K562 (cell line): ENCODE data around the gene PREX1. TPM values are rescaled to one million over a fixed set of nuclear protein-coding genes. Genes with fewer than 3 reads are reported as not detected.

Experiments used
- ATAC-seq: fragments of 200-7000 bp; cut with Tn5 transposase; 3 replicates; pipeline ENCODE4 v1.9.1; 2020; ENCODE audit warnings: moderate library complexity
- BruUV-seq: library from RNA; stranded (reverse); fragments of 400-500 nt; replicated peaks from 2 replicates; lab custom pipeline; 2021; lab: Mats Ljungman, UMichigan
- CTCF ChIA-PET: fragments of 300-600 bp; formaldehyde crosslinking; extraction: SDS; loops from one replicate; lab custom pipeline; 2021; ENCODE audit warnings: low intra/inter-chr PET ratio; lab: Yijun Ruan, JAX
- POLR2A ChIA-PET: fragments of 300-600, 350-650 bp; sonication (Branson Sonifier 250); formaldehyde crosslinking; extraction: SDS; loops from one replicate; lab custom pipeline; 2021; ENCODE audit warnings: antibody characterized with exemption, inconsistent platforms; lab: Yijun Ruan, JAX
- DNase-seq, 4 experiments: peaks; one replicate each; pipeline versions ENCODE4 v3.0.0 to v3.0.0-alpha.2; 2011 to 2018; ENCODE audit warnings: low spot score in 3 of 4, mixed read lengths in 3 of 4; ENCODE audit errors: extremely low read depth in 1 of 4
- FAIRE-seq: peaks from 2 replicates; lab custom pipeline; 2011; peaks lifted over from hg19 to GRCh38; lab: Jason Lieb, UNC
- H2AFZ ChIP-seq: 2 replicates; pipeline ENCODE4 v1.6.0; 2011; ENCODE audit warnings: low read depth, low read length, control low read depth, inconsistent platforms
- H3K27ac ChIP-seq: fragments of 200-600 bp; 3 replicates; pipeline ENCODE4 v1.8.0; 2011; ENCODE audit warnings: low read depth, mild to moderate bottlenecking, control low read depth, inconsistent platforms, low read length, moderate library complexity, mixed read lengths; ENCODE audit errors: extremely low read depth
- H3K27me3 ChIP-seq, 2 experiments: fragments of 300-600 bp in 1 of 2; 2 replicates in 1 of 2; 3 replicates in 1 of 2; pipeline versions ENCODE4 v1.6.0 to v1.8.0; 2011; ENCODE audit warnings: inconsistent platforms in 2 of 2, low read length in 2 of 2, mild to moderate bottlenecking in 1 of 2, mixed read lengths in 1 of 2, moderate library complexity in 1 of 2; ENCODE audit not compliant: control insufficient read depth in 2 of 2, insufficient read depth in 2 of 2
- H3K36me3 ChIP-seq: fragments of 300-600 bp; 3 replicates; pipeline ENCODE4 v1.8.0; 2011; ENCODE audit warnings: mild to moderate bottlenecking, low read length, inconsistent platforms; ENCODE audit not compliant: control insufficient read depth, insufficient read depth
- H3K4me1 ChIP-seq, 2 experiments: fragments of 200-600 bp in 1 of 2; replicated peaks in 1 of 2; 2 replicates in 1 of 2; 3 replicates in 1 of 2; pipeline versions ENCODE4 v1.5.1 to v1.8.0; 2011; ENCODE audit warnings: inconsistent platforms in 2 of 2, low read length in 2 of 2, mild to moderate bottlenecking in 1 of 2, mixed read lengths in 1 of 2, moderate library complexity in 1 of 2; ENCODE audit not compliant: control insufficient read depth in 2 of 2, insufficient read depth in 2 of 2
- H3K4me2 ChIP-seq: 2 replicates; pipeline ENCODE4 v1.6.1; 2011; ENCODE audit warnings: low read length, control low read depth, inconsistent platforms, mixed read lengths; ENCODE audit not compliant: insufficient read depth
- H3K4me3 ChIP-seq: fragments of 200-600 bp; sonication (generic), shearing (Covaris generic); 2 replicates; pipeline ENCODE4 v1.5.1; 2016; ENCODE audit warnings: control low read depth, inconsistent platforms
- H3K79me2 ChIP-seq: fragments of 200-600 bp; 3 replicates; pipeline ENCODE4 v1.8.0; 2011; ENCODE audit warnings: low read length, inconsistent platforms; ENCODE audit not compliant: control insufficient read depth, insufficient read depth
- H3K9ac ChIP-seq, 2 experiments: 2 replicates each; pipeline versions ENCODE4 v1.6.0 to v1.6.1; 2011; ENCODE audit warnings: low read depth in 2 of 2, low read length in 2 of 2, control low read depth in 1 of 2, inconsistent platforms in 1 of 2, mild to moderate bottlenecking in 1 of 2, mixed read lengths in 1 of 2; ENCODE audit not compliant: insufficient read depth in 1 of 2
- H3K9me1 ChIP-seq: one replicate; pipeline ENCODE4 v1.6.0; 2011; ENCODE audit warnings: inconsistent platforms, mild to moderate bottlenecking, low read length, moderate library complexity; ENCODE audit not compliant: control insufficient read depth, insufficient read depth
- H3K9me3 ChIP-seq: replicated peaks from 2 replicates; pipeline ENCODE4 v1.5.1; 2011; ENCODE audit warnings: low read depth, low read length, inconsistent platforms; ENCODE audit not compliant: control insufficient read depth, insufficient read depth
- H4K20me1 ChIP-seq: replicated peaks from 2 replicates; pipeline ENCODE4 v1.6.1; 2011; ENCODE audit warnings: low read length, inconsistent platforms, mixed read lengths; ENCODE audit not compliant: control insufficient read depth, insufficient read depth
- CBX3 ChIP-seq, 2 experiments: IDR thresholded peaks; 1 replicate in 1 of 2; 2 replicates in 1 of 2; pipeline ENCODE4 v1.6.1; 2012; ENCODE audit warnings: inconsistent platforms in 2 of 2, low read length in 2 of 2, borderline replicate concordance in 1 of 2, control low read depth in 1 of 2
- CCNT2 ChIP-seq: IDR thresholded peaks from 2 replicates; pipeline ENCODE4 v1.6.1; 2011; ENCODE audit warnings: borderline replicate concordance, low read depth, mild to moderate bottlenecking, moderate library complexity, mixed read lengths, low read length; ENCODE audit not compliant: insufficient read length; ENCODE audit errors: extremely low read depth
- HIVEP1 ChIP-seq: fragments of 250-450 bp; sonication (Bioruptor Pico); IDR thresholded peaks from 2 replicates; pipeline ENCODE4 v1.4.0; 2020; ENCODE audit warnings: mild to moderate bottlenecking
- ZNF695 ChIP-seq: fragments of 450-650 bp; formaldehyde crosslinking; IDR thresholded peaks from 2 replicates; pipeline ENCODE4 v1.4.0; 2020; ENCODE audit warnings: mild to moderate bottlenecking, moderate library complexity
- WGBS: fragments of 100-300 bp; shearing (Covaris generic); methylation state at CpG from one replicate; pipeline ENCODE4 v1.1.6; 2016; ENCODE audit warnings: low coverage, mixed read lengths; ENCODE audit not compliant: insufficient coverage; ENCODE audit errors: missing lambda C conversion rate; 5-methylcytosine and 5-hydroxymethylcytosine counted together
- in situ Hi-C: fragments of 300-500 bp; cut with MboI; formaldehyde crosslinking; loops from 4 replicates; pipeline ENCODE4 v1.15.0; 2018; ENCODE audit warnings: inconsistent platforms, mixed read lengths
- intact Hi-C: fragments of 100-400 bp; cut with micrococcal nuclease; formaldehyde crosslinking; loops from 2 replicates; pipeline ENCODE4 v1.14.2; 2022
- polyA plus RNA-seq, 8 experiments: library from polyadenylated mRNA; depleted of rRNA in 4 of 8; stranded (reverse) in 5 of 8; unstranded in 3 of 8; fragments of >200 nt; fragmentation: Nextera tagmentation in 2 of 8; fragmentation: Illumina TruSeq in 1 of 8; extraction: Ambion mirVana in 2 of 8; extraction: Trizol in 1 of 8; gene quantifications; 2 replicates each; pipeline versions ENCODE4 v1.2.1 to v1.2.3, GENCODE V29; 2011 to 2014; ENCODE audit warnings: inconsistent platforms in 1 of 8, missing spikeins in 1 of 8
- total RNA-seq, 7 experiments: library from RNA; depleted of rRNA in 6 of 7; stranded (reverse); fragments of >200 nt in 6 of 7; fragmentation: Illumina TruSeq in 2 of 7; extraction: Trizol in 2 of 7; gene quantifications; 2 replicates each; pipeline versions ENCODE4 v1.2.1 to v1.2.3, GENCODE V29; 2011 to 2021; ENCODE audit warnings: low replicate concordance in 1 of 7
- TF ChIP-seq, protein P1 (sequence below): fragments of 200-800 bp; sonication (Bioruptor generic); IDR thresholded peaks from 2 replicates; pipeline ENCODE4 v1.6.1; 2016; ENCODE audit warnings: missing genetic modification characterization, missing compliant biosample characterization
- TF ChIP-seq, protein P2 (sequence below): sonication (generic); formaldehyde crosslinking; IDR thresholded peaks from 2 replicates; pipeline ENCODE4 v1.8.0; 2023; ENCODE audit warnings: missing genetic modification reagents, mild to moderate bottlenecking, borderline replicate concordance
- TF ChIP-seq, protein P3 (sequence below): fragments of 450-650 bp; IDR thresholded peaks from 2 replicates; pipeline ENCODE4 v1.6.1; 2017; ENCODE audit warnings: mild to moderate bottlenecking, moderate library complexity

Gene PREX1
- total and polyA plus RNA-seq, 9 of the 15 experiments (the other 6 are each of a cell fraction or from before 2014, with no cell fraction given), result 0.37 to 10.4 (median 4.8) TPM

DNA sequence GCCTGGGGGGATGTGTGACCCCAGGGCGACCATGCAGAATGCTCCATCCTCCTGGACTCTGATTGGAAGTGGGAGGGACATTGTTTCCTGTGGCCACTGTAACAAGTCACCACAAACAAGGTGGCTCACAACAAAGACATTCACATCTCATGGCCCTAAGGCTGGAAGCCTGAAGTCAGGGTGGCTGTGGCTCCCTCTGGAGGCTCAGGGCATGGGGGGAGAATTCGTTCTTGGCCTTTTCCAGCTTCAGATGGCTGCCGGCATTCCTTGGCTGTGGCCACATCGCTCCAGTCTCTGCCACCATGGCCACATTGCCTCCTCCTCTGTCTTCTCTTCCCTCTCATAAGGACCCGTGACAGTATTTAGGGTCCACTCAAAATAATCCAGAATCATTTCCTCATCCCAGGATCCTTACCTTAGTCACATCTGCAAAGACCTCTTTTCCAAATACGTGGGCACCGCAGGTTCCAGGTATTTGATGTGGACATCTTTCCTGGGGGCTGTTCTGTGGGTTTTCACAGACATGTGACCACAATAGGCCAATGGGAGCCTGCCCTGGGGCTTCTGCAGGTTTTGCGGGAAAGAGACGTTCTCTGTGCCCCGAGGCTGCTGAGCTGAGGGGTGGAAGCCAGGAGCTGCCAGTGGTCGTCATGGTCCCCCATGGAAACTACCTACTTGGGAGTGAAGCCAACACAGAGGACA is 249.3 kb downstream of the PREX1 start (continued):
- TF ChIP-seq, protein P1, sequence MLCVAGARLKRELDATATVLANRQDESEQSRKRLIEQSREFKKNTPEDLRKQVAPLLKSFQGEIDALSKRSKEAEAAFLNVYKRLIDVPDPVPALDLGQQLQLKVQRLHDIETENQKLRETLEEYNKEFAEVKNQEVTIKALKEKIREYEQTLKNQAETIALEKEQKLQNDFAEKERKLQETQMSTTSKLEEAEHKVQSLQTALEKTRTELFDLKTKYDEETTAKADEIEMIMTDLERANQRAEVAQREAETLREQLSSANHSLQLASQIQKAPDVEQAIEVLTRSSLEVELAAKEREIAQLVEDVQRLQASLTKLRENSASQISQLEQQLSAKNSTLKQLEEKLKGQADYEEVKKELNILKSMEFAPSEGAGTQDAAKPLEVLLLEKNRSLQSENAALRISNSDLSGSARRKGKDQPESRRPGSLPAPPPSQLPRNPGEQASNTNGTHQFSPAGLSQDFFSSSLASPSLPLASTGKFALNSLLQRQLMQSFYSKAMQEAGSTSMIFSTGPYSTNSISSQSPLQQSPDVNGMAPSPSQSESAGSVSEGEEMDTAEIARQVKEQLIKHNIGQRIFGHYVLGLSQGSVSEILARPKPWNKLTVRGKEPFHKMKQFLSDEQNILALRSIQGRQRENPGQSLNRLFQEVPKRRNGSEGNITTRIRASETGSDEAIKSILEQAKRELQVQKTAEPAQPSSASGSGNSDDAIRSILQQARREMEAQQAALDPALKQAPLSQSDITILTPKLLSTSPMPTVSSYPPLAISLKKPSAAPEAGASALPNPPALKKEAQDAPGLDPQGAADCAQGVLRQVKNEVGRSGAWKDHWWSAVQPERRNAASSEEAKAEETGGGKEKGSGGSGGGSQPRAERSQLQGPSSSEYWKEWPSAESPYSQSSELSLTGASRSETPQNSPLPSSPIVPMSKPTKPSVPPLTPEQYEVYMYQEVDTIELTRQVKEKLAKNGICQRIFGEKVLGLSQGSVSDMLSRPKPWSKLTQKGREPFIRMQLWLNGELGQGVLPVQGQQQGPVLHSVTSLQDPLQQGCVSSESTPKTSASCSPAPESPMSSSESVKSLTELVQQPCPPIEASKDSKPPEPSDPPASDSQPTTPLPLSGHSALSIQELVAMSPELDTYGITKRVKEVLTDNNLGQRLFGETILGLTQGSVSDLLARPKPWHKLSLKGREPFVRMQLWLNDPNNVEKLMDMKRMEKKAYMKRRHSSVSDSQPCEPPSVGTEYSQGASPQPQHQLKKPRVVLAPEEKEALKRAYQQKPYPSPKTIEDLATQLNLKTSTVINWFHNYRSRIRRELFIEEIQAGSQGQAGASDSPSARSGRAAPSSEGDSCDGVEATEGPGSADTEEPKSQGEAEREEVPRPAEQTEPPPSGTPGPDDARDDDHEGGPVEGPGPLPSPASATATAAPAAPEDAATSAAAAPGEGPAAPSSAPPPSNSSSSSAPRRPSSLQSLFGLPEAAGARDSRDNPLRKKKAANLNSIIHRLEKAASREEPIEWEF (CRISPR knock-in tag), result no peak
- TF ChIP-seq HIVEP1 (no peak), ZNF695 (CRISPR knock-in tag) (no peak), CCNT2 (no peak)
- TF ChIP-seq, all 486 proteins: peak for 4

DNA sequence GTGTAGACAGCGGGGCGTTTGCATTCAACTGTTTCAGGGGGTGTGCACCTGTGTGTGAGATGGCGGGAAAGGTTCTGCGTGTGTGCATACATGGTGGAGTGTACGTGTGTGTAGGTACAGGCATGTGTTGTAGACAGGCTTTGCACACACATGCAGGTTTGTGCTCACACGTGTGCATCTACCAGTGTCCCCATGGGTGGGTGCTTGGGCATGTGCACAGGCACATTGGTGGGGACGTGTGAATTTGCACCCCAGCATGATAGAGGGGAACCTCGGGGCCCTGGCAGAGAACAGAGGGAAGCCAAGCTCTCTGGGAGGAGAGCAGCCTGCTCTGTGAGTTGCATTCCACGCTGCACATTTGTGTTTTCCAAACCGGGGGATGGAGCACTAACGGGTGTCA is 250.2 kb downstream of the PREX1 start:
- BruUV-seq, result no TSS peak
- H3K9ac ChIP-seq, result no peak overlapping the region
- no peaks in the 10 kb centered on the region for H3K9me3 ChIP-seq
- intact Hi-C loops, result no loop called here
- H3K4me3 ChIP-seq, result no peak overlapping the region
- ChIA-PET CTCF (interaction anchor here (0.6 kb wide), 1 partner anchor 45 kb away, joined by 5 read pairs; no protein-coding TSS in a partner anchor), POLR2A (no interaction called here)
- no peak for ATAC-seq
- H3K79me2 ChIP-seq, result no peaks in the 10 kb centered on the region
- no peaks in the 10 kb centered on the region for H3K9me1 ChIP-seq
- H4K20me1 ChIP-seq, result no peaks in the 10 kb centered on the region
- no peak for FAIRE-seq
- H3K27me3 ChIP-seq, result peaks cover 2 to 28% of the 10 kb centered on the region in 2 experiments; a peak in 3 of 5 replicates
- 3% methylated on average over 11 of the region's 11 CpGs for WGBS
- H3K4me2 ChIP-seq, result no peak overlapping the region
- H2AFZ ChIP-seq, result no peak overlapping the region
- no peak overlapping the region for H3K27ac ChIP-seq
- in situ Hi-C loops, result no loop called here
- no peaks in the 10 kb centered on the region for H3K36me3 ChIP-seq
- H3K4me1 ChIP-seq, result no peaks in the 10 kb centered on the region
- no peak for DNase-seq
- no peak for TF ChIP-seq CBX3 (IDR thresholded peaks at IDR 0.05; ENCODE audit: borderline replicate concordance in 1 of 2, low read length in 2 of 2)
- TF ChIP-seq, protein P2, sequence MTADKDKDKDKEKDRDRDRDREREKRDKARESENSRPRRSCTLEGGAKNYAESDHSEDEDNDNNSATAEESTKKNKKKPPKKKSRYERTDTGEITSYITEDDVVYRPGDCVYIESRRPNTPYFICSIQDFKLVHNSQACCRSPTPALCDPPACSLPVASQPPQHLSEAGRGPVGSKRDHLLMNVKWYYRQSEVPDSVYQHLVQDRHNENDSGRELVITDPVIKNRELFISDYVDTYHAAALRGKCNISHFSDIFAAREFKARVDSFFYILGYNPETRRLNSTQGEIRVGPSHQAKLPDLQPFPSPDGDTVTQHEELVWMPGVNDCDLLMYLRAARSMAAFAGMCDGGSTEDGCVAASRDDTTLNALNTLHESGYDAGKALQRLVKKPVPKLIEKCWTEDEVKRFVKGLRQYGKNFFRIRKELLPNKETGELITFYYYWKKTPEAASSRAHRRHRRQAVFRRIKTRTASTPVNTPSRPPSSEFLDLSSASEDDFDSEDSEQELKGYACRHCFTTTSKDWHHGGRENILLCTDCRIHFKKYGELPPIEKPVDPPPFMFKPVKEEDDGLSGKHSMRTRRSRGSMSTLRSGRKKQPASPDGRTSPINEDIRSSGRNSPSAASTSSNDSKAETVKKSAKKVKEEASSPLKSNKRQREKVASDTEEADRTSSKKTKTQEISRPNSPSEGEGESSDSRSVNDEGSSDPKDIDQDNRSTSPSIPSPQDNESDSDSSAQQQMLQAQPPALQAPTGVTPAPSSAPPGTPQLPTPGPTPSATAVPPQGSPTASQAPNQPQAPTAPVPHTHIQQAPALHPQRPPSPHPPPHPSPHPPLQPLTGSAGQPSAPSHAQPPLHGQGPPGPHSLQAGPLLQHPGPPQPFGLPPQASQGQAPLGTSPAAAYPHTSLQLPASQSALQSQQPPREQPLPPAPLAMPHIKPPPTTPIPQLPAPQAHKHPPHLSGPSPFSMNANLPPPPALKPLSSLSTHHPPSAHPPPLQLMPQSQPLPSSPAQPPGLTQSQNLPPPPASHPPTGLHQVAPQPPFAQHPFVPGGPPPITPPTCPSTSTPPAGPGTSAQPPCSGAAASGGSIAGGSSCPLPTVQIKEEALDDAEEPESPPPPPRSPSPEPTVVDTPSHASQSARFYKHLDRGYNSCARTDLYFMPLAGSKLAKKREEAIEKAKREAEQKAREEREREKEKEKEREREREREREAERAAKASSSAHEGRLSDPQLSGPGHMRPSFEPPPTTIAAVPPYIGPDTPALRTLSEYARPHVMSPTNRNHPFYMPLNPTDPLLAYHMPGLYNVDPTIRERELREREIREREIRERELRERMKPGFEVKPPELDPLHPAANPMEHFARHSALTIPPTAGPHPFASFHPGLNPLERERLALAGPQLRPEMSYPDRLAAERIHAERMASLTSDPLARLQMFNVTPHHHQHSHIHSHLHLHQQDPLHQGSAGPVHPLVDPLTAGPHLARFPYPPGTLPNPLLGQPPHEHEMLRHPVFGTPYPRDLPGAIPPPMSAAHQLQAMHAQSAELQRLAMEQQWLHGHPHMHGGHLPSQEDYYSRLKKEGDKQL (CRISPR knock-in tag), result no peak
- TF ChIP-seq, protein P3, sequence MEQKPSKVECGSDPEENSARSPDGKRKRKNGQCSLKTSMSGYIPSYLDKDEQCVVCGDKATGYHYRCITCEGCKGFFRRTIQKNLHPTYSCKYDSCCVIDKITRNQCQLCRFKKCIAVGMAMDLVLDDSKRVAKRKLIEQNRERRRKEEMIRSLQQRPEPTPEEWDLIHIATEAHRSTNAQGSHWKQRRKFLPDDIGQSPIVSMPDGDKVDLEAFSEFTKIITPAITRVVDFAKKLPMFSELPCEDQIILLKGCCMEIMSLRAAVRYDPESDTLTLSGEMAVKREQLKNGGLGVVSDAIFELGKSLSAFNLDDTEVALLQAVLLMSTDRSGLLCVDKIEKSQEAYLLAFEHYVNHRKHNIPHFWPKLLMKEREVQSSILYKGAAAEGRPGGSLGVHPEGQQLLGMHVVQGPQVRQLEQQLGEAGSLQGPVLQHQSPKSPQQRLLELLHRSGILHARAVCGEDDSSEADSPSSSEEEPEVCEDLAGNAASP, result no peak
